GM12878 (cell line): ENCODE results near the gene ENOPH1. TPM values are rescaled to one million over a fixed set of nuclear protein-coding genes. Genes with fewer than 3 reads are reported as not detected.

Experiments used
- BCL3 ChIP-seq: IDR thresholded peaks from 2 replicates; pipeline ENCODE4 v1.6.1; 2011; ENCODE audit warnings: borderline replicate concordance, low read depth, mild to moderate bottlenecking, moderate library complexity, low read length; ENCODE audit not compliant: insufficient read depth, poor library complexity, severe bottlenecking
- BRCA1 ChIP-seq: IDR thresholded peaks from 2 replicates; pipeline ENCODE4 v1.6.1; 2011; ENCODE audit warnings: low read depth, low read length, improper control_type of control experiment
- CBFB ChIP-seq: IDR thresholded peaks from 2 replicates; pipeline ENCODE4 v1.6.1; 2016; ENCODE audit warnings: antibody characterized with exemption, low read depth
- CBX5 ChIP-seq: sonication (generic); IDR thresholded peaks from 2 replicates; pipeline ENCODE4 v1.6.1; 2016; ENCODE audit warnings: low read depth, moderate library complexity, mild to moderate bottlenecking, inconsistent platforms
- CHD4 ChIP-seq: fragments of 200-600 bp; sonication (generic); IDR thresholded peaks from 2 replicates; pipeline ENCODE4 v1.6.1; 2016; ENCODE audit warnings: mild to moderate bottlenecking
- E4F1 ChIP-seq: fragments of 450-650 bp; IDR thresholded peaks from 2 replicates; pipeline ENCODE4 v1.6.1; 2018; ENCODE audit warnings: borderline replicate concordance, mild to moderate bottlenecking; ENCODE audit not compliant: partially characterized antibody
- KDM1A ChIP-seq: fragments of 200-600 bp; sonication (generic); IDR thresholded peaks from 2 replicates; pipeline ENCODE4 v1.6.1; 2016; ENCODE audit warnings: borderline replicate concordance
- NR2F1 ChIP-seq: fragments of 450-650 bp; conservative IDR thresholded peaks from 2 replicates; pipeline ENCODE4 v1.6.1; 2017; ENCODE audit warnings: mild to moderate bottlenecking
- NRF1 ChIP-seq: conservative IDR thresholded peaks from 2 replicates; pipeline ENCODE4 v1.6.1; 2011; ENCODE audit warnings: mild to moderate bottlenecking, low read depth, low read length, improper control_type of control experiment
- PML ChIP-seq: IDR thresholded peaks from 2 replicates; pipeline ENCODE4 v1.6.1; 2012; ENCODE audit warnings: low read length, inconsistent platforms
- POU2F2 ChIP-seq: IDR thresholded peaks from 3 replicates; pipeline ENCODE4 v1.6.1; 2011; ENCODE audit warnings: low read depth, mild to moderate bottlenecking, low read length, borderline replicate concordance
- RUNX3 ChIP-seq: IDR thresholded peaks from 2 replicates; pipeline ENCODE4 v1.6.1; 2012; ENCODE audit warnings: low read length, inconsistent platforms
- SMC3 ChIP-seq: IDR thresholded peaks from 2 replicates; pipeline ENCODE4 v1.6.1; 2011; ENCODE audit warnings: low read length, improper control_type of control experiment, borderline replicate concordance
- SREBF1 ChIP-seq: IDR thresholded peaks from 2 replicates; pipeline ENCODE4 v1.6.1; 2012; ENCODE audit warnings: mild to moderate bottlenecking, low read length
- ZBTB33 ChIP-seq: fragments of 450-650 bp; IDR thresholded peaks from 2 replicates; pipeline ENCODE4 v1.6.1; 2017; ENCODE audit warnings: mild to moderate bottlenecking
- ZBTB4 ChIP-seq: fragments of 450-650 bp; formaldehyde crosslinking; IDR thresholded peaks from 2 replicates; pipeline ENCODE4 v1.4.0; 2022; ENCODE audit warnings: mild to moderate bottlenecking, moderate library complexity
- ZBTB40 ChIP-seq: fragments of 450-650 bp; IDR thresholded peaks from 2 replicates; pipeline ENCODE4 v1.6.1; 2016; ENCODE audit warnings: mild to moderate bottlenecking, moderate library complexity, borderline replicate concordance
- ZNF217 ChIP-seq: fragments of 450-650 bp; IDR thresholded peaks from 2 replicates; pipeline ENCODE4 v1.6.1; 2017; ENCODE audit warnings: antibody characterized with exemption, mild to moderate bottlenecking
- polyA plus RNA-seq, 11 experiments: library from polyadenylated mRNA; depleted of rRNA in 4 of 11; unstranded in 6 of 11; stranded (reverse) in 5 of 11; fragments of >200 nt; fragmentation: Nextera tagmentation in 4 of 11; fragmentation: Illumina TruSeq in 1 of 11; extraction: Ambion mirVana in 4 of 11; extraction: Trizol in 1 of 11; gene quantifications; 1 replicate in 1 of 11; 2 replicates in 10 of 11; pipeline versions ENCODE4 v1.2.1 to v1.2.3, GENCODE V29; 2011 to 2016; ENCODE audit warnings: inconsistent platforms in 2 of 11, missing spikeins in 2 of 11, low read depth in 1 of 11
- total RNA-seq, 4 experiments: library from RNA; depleted of rRNA in 3 of 4; stranded (reverse); fragments of >200 nt in 3 of 4; fragmentation: Illumina TruSeq in 1 of 4; extraction: Trizol in 1 of 4; gene quantifications; 2 replicates each; pipeline versions ENCODE4 v1.2.1 to v1.2.3, GENCODE V29; 2013 to 2021

Gene ENOPH1
- total and polyA plus RNA-seq, 10 of the 15 experiments (the other 5 are each of a cell fraction or from before 2014, with no cell fraction given), result 24.4 to 83.6 (median 46.7) TPM

- TF ChIP-seq E4F1, result peak; percentile 4
- TF ChIP-seq POU2F2, result no peak; the same call in 1 of the 3 replicates
- peak; percentile 35; the same call in 1 of the 2 replicates for TF ChIP-seq NRF1
- TF ChIP-seq ZBTB4 (CRISPR knock-in tag), result no peak
- TF ChIP-seq BCL3, result no peak
- no peak for TF ChIP-seq SREBF1
- TF ChIP-seq BRCA1, result no peak
- TF ChIP-seq CBX5, result no peak
- peak; percentile 17; the same call in 1 of the 2 replicates for TF ChIP-seq ZNF217
- TF ChIP-seq CBFB, result no peak
- TF ChIP-seq CHD4, result no peak
- TF ChIP-seq ZBTB33, result no peak
- no peak for TF ChIP-seq ZBTB40
- no peak for TF ChIP-seq KDM1A
- TF ChIP-seq PML, result 0 out of 2 replicates have a peak, but pooled peaks have one; percentile 59
- TF ChIP-seq RUNX3, result 0 out of 2 replicates have a peak, but pooled peaks have one; percentile 9
- no peak for TF ChIP-seq NR2F1
- no peak for TF ChIP-seq SMC3
These were observed 630 bp upstream of the ENOPH1 start (continued) for GRCh38 chr4:82429728-82430192.
